Measurements from ENCODE around the gene TAAR5. TPM values are rescaled to one million over a fixed set of nuclear protein-coding genes. Genes with fewer than 3 reads are reported as not detected.

The TAAR5 gene, protein sequence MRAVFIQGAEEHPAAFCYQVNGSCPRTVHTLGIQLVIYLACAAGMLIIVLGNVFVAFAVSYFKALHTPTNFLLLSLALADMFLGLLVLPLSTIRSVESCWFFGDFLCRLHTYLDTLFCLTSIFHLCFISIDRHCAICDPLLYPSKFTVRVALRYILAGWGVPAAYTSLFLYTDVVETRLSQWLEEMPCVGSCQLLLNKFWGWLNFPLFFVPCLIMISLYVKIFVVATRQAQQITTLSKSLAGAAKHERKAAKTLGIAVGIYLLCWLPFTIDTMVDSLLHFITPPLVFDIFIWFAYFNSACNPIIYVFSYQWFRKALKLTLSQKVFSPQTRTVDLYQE
- total RNA-seq = not detected in 2 replicates

DNA sequence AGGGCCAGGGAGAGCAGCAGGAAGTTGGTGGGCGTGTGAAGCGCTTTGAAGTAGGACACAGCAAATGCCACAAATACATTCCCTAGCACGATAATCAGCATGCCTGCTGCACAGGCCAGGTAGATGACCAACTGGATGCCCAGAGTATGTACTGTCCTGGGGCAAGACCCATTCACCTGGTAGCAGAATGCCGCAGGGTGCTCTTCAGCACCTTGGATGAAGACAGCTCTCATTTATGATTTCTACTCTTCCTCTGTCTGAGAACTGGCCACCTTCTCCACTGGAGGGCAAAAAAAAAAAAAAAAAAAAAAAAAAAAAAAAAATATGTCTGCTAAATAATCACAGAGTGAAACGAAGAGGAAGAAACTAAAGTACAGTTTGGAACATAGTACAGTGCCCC is at the start of gene TAAR5:
Gene TAAR5 (minus strand): TSS at position 288 of the 400 bp plus-strand sequence. CDS start 55 bp downstream, at position 233.

GRCh38 chr6:132624175-132624574 is 34.6 kb upstream of the TAAR5 start, which contains the start of gene TAAR2:
TSS of gene TAAR2 (minus strand) at chr6:132624275. CDS start at chr6:132624275, 0 bp downstream.

GRCh38 chr6:132570221-132570777 is 19.2 kb downstream of the TAAR5 start, which contains the start of gene TAAR6:
TSS of gene TAAR6 (plus strand) at chr6:132570322. CDS start at chr6:132570322, 0 bp downstream.

DNA sequence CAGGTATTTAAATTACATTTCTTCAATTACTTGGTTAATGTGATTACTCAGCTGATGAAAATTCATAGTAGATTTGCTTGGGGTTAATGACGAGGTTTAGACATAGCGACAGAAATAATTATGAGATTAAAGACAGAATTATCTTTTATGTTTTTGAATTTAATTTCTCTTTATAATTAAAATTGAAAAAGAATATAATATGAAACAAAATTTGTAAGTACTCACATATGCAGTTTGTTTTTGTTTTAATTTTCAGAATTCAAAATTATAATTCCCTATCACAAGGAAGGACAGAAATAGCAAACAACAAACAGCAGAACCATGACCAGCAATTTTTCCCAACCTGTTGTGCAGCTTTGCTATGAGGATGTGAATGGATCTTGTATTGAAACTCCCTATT is 37.2 kb downstream of the TAAR5 start, which contains the start of gene TAAR8:
Gene TAAR8 (plus strand): TSS at position 301 of the 400 bp plus-strand sequence. CDS start 21 bp downstream, at position 322.

Other genes with a start within 250 kb of the TAAR5 start
- 0.22 TPM in 1 of 2 replicates, not detected in the other for gene MOXD1, start 188.3 kb downstream of the TAAR5 start, total RNA-seq
- gene STX7, start 76.6 kb downstream of the TAAR5 start, total RNA-seq = 57.8 and 59.8 TPM in 2 replicates
- gene TAAR9, start 51.5 kb downstream of the TAAR5 start, total RNA-seq = not detected in 2 replicates
- not detected in 2 replicates for gene TAAR8, start 37.1 kb downstream of the TAAR5 start, total RNA-seq
- not detected in 2 replicates for gene TAAR6, start 19.4 kb downstream of the TAAR5 start, total RNA-seq
- not detected in 2 replicates for gene TAAR2, start 34.5 kb upstream of the TAAR5 start, total RNA-seq
- not detected in 2 replicates for gene TAAR1, start 69.4 kb upstream of the TAAR5 start, total RNA-seq
- gene VNN1, start 124.3 kb upstream of the TAAR5 start, total RNA-seq = not detected in 2 replicates
- not detected in 2 replicates for gene VNN2, start 168.2 kb upstream of the TAAR5 start, total RNA-seq
- 9.0 and 19.9 TPM in 2 replicates for gene SLC18B1, start 208.9 kb upstream of the TAAR5 start, total RNA-seq
- 2,004 and 2,604 TPM in 2 replicates for gene RPS12, start 224.8 kb upstream of the TAAR5 start, total RNA-seq